ENCODE data around the gene HHEX. TPM values are rescaled to one million over a fixed set of nuclear protein-coding genes. Genes with fewer than 3 reads are reported as not detected.

HHEX gene
- polyA plus RNA-seq, 1 donor from 2014 or later, result not detected

- Histone ChIP-seq H3K9ac (ENCODE audit: low read length) (no peak overlapping the region), H3K9me2 (ENCODE audit: insufficient read depth, low read length) (no peaks in the 10 kb centered on the region), H2AFZ (ENCODE audit: low read depth, low read length) (no peak overlapping the region), H3K4me3 (ENCODE audit: low read length) (no peak overlapping the region), H3K79me2 (replicated peaks; ENCODE audit: insufficient read depth, low read length) (no peaks in the 10 kb centered on the region), H3K27me3 (ENCODE audit: insufficient read depth, low read depth, low read length) (no peaks in the 10 kb centered on the region), H3K9me3 (ENCODE audit: low read length) (no peaks in the 10 kb centered on the region), H3K36me3 (ENCODE audit: insufficient read depth, low read length) (no peaks in the 10 kb centered on the region), H3K4me2 (ENCODE audit: low read length) (no peak overlapping the region), H4K20me1 (ENCODE audit: insufficient read depth) (no peaks in the 10 kb centered on the region), H3F3A (ENCODE audit: insufficient read depth, low read length, poor library complexity, severe bottlenecking) (no peaks in the 10 kb centered on the region), H3K27ac (ENCODE audit: low read length) (no peak overlapping the region)
- TF ChIP-seq RAD21 (conservative IDR thresholded peaks at IDR 0.05) (no peak), POLR2AphosphoS5 (IDR thresholded peaks at IDR 0.05) (no peak), REST (IDR thresholded peaks at IDR 0.05; ENCODE audit: borderline replicate concordance) (no peak), EP300 (conservative IDR thresholded peaks at IDR 0.05; ENCODE audit: poor library complexity, severe bottlenecking) (no peak), TAF1 (IDR thresholded peaks at IDR 0.05; ENCODE audit: low read depth) (no peak), CTCF (IDR thresholded peaks at IDR 0.05; ENCODE audit: poor library complexity, severe bottlenecking) (no peak), SMC3 (conservative IDR thresholded peaks at IDR 0.05; ENCODE audit: poor library complexity) (no peak), MXI1 (conservative IDR thresholded peaks at IDR 0.05; ENCODE audit: poor library complexity, severe bottlenecking) (no peak), EZH2 (IDR thresholded peaks at IDR 0.05; ENCODE audit: borderline replicate concordance, insufficient read depth, low read length, poor library complexity, severe bottlenecking) (no peak)
Measured at GRCh38 chr10:92732958-92733357, 43.2 kb downstream of the HHEX start.

- no peak overlapping the region for H3K27ac ChIP-seq (ENCODE audit: low read length)
- H3K36me3 ChIP-seq (ENCODE audit: insufficient read depth, low read length), result no peaks in the 10 kb centered on the region
- H2AFZ ChIP-seq (ENCODE audit: low read depth, low read length), result no peak overlapping the region
- no peak overlapping the region for H3K9ac ChIP-seq (ENCODE audit: low read length)
- no peak overlapping the region for H3K4me3 ChIP-seq (ENCODE audit: low read length)
- TF ChIP-seq MXI1 (conservative IDR thresholded peaks at IDR 0.05; ENCODE audit: poor library complexity, severe bottlenecking) (no peak), EP300 (conservative IDR thresholded peaks at IDR 0.05; ENCODE audit: poor library complexity, severe bottlenecking) (no peak), REST (IDR thresholded peaks at IDR 0.05; ENCODE audit: borderline replicate concordance) (no peak), SMC3 (conservative IDR thresholded peaks at IDR 0.05; ENCODE audit: poor library complexity) (no peak), RAD21 (conservative IDR thresholded peaks at IDR 0.05) (no peak), TAF1 (IDR thresholded peaks at IDR 0.05; ENCODE audit: low read depth) (no peak), CTCF (IDR thresholded peaks at IDR 0.05; ENCODE audit: poor library complexity, severe bottlenecking) (no peak), EZH2 (IDR thresholded peaks at IDR 0.05; ENCODE audit: borderline replicate concordance, insufficient read depth, low read length, poor library complexity, severe bottlenecking) (no peak), POLR2AphosphoS5 (IDR thresholded peaks at IDR 0.05) (no peak)
- no peaks in the 10 kb centered on the region for H3F3A ChIP-seq (ENCODE audit: insufficient read depth, low read length, poor library complexity, severe bottlenecking)
- H3K79me2 ChIP-seq (replicated peaks; ENCODE audit: insufficient read depth, low read length), result no peaks in the 10 kb centered on the region
- no peaks in the 10 kb centered on the region for H4K20me1 ChIP-seq (ENCODE audit: insufficient read depth)
- H3K4me2 ChIP-seq (ENCODE audit: low read length), result no peak overlapping the region
- no peaks in the 10 kb centered on the region for H3K9me2 ChIP-seq (ENCODE audit: insufficient read depth, low read length)
- no peaks in the 10 kb centered on the region for H3K9me3 ChIP-seq (ENCODE audit: low read length)
- H3K27me3 ChIP-seq (ENCODE audit: insufficient read depth, low read depth, low read length), result no peaks in the 10 kb centered on the region
Measured at GRCh38 chr10:92734301-92734700, 44.5 kb downstream of the HHEX start.
